ENCODE measurements around the gene HP1BP3.

- no peak for TF ChIP-seq POLR2A (IDR thresholded peaks at IDR 0.05)
- no peak for TF ChIP-seq CTCF (IDR thresholded peaks at IDR 0.05)
- TF ChIP-seq POLR2AphosphoS5 (IDR thresholded peaks at IDR 0.05) = no peak
Measured at GRCh38 chr1:20720631-20721091, 66.4 kb downstream of the HP1BP3 start.

Data from breast epithelium (tissue), 3 donors.